Parietal lobe (tissue), 2 donors: ENCODE results near the gene GP1BA. TPM values are rescaled to one million over a fixed set of nuclear protein-coding genes. Genes with fewer than 3 reads are reported as not detected.

Experiments used
- small RNA-seq: library from RNA; depleted of rRNA; stranded (forward); fragments of <200 nt; gene quantifications from one replicate; pipeline ENCODE3, GENCODE V24; 2014; ENCODE audit warnings: low replicate concordance
- total RNA-seq: library from RNA; depleted of rRNA; stranded (reverse); fragments of >200 nt; gene quantifications from one replicate; pipeline ENCODE4 v1.2.3, GENCODE V29; 2014

GP1BA gene
- not detected for total RNA-seq

DNA sequence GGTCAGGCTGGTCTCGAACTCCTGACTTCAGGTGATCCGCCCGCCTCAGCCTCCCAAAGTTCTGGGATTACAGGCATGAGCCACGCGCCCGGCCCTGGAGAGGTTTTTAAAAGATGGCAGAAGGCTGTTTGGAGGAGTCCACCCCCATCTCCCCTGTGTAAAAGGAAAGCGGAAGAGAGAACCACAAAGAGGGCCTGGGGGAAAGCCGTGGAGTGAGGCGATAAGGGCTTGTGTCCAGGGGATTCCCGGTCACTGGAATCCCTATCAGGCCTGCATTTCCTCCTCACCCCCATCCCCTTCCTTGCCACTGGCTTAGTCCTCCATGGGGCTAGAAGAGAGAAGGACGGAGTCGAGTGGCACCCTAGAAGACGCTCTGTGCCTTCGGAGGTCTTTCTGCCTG, at the start of gene GP1BA:
Gene GP1BA (plus strand): TSS at position 315 of the 400 bp plus-strand sequence. CDS start 328 bp downstream, outside the sequence.

DNA sequence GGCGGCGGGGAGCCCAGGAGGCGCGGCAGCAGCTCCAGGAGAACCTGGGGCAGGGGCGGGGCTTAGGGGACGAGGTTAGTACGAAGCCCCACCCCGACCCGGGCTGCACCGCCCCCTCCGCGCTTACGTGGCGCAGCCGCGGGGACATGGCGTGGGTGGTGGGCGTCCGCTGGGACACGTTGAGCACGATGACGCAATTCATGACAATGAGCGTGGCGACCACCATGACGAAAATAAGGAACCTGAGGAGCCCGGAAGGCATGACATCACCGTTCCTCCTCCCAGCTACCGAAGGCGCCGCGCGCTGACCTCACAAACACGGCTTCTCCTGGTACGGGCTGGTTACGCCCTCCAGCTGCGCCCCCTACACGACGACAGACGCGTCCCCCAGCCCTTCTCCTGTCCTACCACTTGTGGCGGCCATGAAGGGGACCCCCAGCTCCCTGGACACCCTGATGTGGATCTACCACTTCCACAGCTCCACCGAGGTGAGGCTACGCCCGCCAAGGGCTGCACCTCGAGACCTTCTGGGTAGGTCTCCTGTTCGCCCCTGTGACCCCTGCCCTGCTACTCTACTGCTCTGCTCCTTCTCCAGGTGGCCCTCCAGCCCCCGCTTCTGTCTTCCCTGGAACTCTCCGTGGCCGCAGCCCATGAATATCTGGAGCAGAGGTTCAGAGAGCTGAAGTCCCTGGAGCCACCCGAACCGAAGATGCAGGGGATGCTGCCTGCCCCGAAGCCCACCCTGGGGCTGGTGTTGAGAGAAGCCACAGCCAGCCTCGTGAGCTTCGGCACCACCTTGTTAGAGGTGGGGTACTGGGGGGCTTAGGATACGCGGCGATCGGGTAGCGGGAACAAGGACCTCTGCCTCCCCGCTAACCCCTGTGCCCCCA, 32.5 kb upstream of the GP1BA start, which contains the start of gene C17orf107:
Gene C17orf107 (plus strand): TSS at position 196 of the 890 bp plus-strand sequence. CDS start 227 bp downstream, at position 423.

DNA sequence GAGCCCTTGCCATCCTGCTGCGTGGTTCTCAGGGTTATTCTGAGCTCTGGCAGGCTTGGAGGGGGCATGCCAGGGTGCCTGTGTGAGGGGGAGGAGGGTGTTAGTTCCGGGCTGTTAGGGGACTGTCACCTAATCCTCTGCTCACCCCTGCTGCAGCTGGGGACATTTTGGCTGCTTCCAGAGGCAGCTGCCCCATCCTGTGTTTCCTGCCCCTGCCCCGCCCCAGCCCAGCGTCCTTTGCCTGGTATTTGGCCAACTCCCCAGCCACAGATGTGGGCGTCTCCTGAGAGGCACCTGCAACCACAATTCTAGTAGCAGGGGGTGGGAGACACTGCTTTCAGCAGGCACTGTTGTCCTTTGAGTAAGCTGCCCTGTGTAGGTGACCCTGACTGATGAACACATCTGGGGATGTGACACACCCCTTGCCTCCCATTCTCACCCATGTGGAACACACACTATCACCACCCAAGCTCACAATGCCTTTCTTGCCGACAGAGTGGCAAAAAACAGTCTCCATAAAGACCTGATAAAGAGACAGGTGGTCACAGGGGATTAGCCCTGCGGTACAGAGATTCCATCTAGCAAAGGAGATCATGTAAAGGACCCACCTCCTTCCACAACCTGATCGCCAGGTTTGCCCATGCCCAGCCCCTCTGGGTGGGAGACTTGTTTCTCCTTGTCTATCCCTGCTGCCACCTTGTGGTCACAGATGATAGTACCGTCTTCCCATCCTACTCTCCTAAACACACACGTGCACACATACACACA, 28.8 kb upstream of the GP1BA start, which contains the start of gene CHRNE:
Gene CHRNE (minus strand): TSS at position 48 of the 768 bp plus-strand sequence. CDS start 35 bp downstream, at position 13.

GRCh38 chr17:4939796-4940554, 7.9 kb downstream of the GP1BA start, which contains the start of the genes RNF167 and SLC25A11:
RNF167 (plus strand) TSS chr17:4940268; CDS start chr17:4940910, 642 bp downstream.
SLC25A11 (minus strand) TSS chr17:4940046; CDS start chr17:4939910, 136 bp downstream.

GRCh38 chr17:4948166-4948930, 16.3 kb downstream of the GP1BA start, which contains the start of gene PFN1:
PFN1 (minus strand) TSS chr17:4948530; CDS start chr17:4948394, 136 bp downstream.

GRCh38 chr17:4950746-4951204, 18.7 kb downstream of the GP1BA start, which contains the start of gene ENO3:
ENO3 (plus strand) TSS chr17:4951119; CDS start chr17:4951830, 711 bp downstream.

DNA sequence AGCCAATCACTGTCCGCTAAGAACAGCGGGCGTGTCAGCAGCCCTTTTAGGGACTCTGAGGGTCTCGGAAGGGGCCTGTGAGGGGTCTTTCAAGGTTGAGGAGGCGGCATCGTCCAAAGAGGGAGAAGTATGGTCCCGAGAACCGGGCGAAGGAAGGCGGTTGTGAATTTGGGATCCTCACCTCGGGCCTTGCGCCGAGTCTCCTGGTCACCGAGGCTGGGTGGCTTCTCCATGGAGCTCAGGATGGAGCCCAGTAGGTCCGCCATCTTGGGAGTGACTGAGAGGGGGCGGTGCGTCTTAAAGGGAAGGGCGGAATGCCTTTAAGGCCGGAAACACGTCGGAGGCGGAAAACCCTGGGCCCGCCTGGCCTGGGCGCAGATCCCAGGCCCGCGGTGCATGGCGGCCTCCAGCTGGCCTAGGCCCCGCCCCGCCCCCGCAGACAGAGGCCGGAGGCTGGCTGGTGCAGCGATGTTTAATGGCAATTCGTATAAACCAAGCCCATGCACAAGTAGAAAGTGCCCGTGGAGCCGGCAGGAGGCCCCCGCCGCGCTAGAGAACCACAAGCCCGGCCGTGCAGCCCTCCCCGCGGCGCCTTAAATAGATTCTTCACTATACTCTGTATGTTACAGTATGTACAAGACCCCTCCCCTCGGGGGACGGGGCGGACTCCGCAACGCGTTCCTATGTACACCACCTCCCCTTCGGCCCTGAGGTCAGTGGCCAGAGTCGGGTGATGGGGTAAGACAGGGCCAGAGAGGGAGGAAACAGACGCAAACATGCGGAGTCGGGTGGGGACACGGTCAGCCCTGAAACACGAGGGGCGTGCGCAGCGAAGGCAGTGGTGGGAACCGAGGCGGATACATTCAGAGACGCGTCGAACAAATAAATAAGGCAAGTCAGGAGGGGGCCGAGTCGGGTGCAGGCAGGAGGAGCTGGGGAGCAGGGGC, 35.7 kb downstream of the GP1BA start, which contains the start of gene SPAG7:
Gene SPAG7 (minus strand): TSS at position 279 of the 947 bp plus-strand sequence. CDS start 13 bp downstream, at position 266.

Small RNA genes within 50 kb of the gene (small RNA-seq; reads per million reads assigned to genes)
- not detected for gene MIR6864
- not detected for gene MIR6865

Other genes starting within 250 kb of the GP1BA start
- gene PELP1, start 228.1 kb upstream of the GP1BA start, total RNA-seq: 46.0 TPM
- gene ARRB2, start 221.6 kb upstream of the GP1BA start, total RNA-seq: 22.5 TPM
- gene MED11, start 200.8 kb upstream of the GP1BA start, total RNA-seq: 8.8 TPM
- gene ZMYND15, start 192.4 kb upstream of the GP1BA start, total RNA-seq: not detected
- 0.63 TPM for gene CXCL16, start 192.3 kb upstream of the GP1BA start, total RNA-seq
- gene TM4SF5, start 160.4 kb upstream of the GP1BA start, total RNA-seq: not detected
- not detected for gene VMO1, start 145.9 kb upstream of the GP1BA start, total RNA-seq
- gene GLTPD2, start 143.3 kb upstream of the GP1BA start, total RNA-seq: not detected
- 56.7 TPM for gene PSMB6, start 136.1 kb upstream of the GP1BA start, total RNA-seq
- 28.5 TPM for gene PLD2, start 125.1 kb upstream of the GP1BA start, total RNA-seq
- gene MINK1, start 98.9 kb upstream of the GP1BA start, total RNA-seq: 52.3 TPM
- 3.8 TPM for gene C17orf107, start 32.7 kb upstream of the GP1BA start, total RNA-seq
- gene CHRNE, start 29.2 kb upstream of the GP1BA start, total RNA-seq: 0.94 TPM
- 48.8 TPM for gene SLC25A11, start 7.8 kb downstream of the GP1BA start, total RNA-seq
- 14.1 TPM for gene RNF167, start 8.0 kb downstream of the GP1BA start, total RNA-seq
- gene PFN1, start 16.3 kb downstream of the GP1BA start, total RNA-seq: 62.9 TPM
- 1.6 TPM for gene ENO3, start 18.8 kb downstream of the GP1BA start, total RNA-seq
- gene SPAG7, start 35.5 kb downstream of the GP1BA start, total RNA-seq: 25.4 TPM
- gene CAMTA2, start 55.4 kb downstream of the GP1BA start, total RNA-seq: 22.5 TPM
- gene INCA1, start 65.2 kb downstream of the GP1BA start, total RNA-seq: not detected
- gene KIF1C, start 65.7 kb downstream of the GP1BA start, total RNA-seq: 21.3 TPM
- not detected for gene SLC52A1, start 103.1 kb downstream of the GP1BA start, total RNA-seq
- gene ZFP3, start 146.2 kb downstream of the GP1BA start, total RNA-seq: 13.5 TPM
- 22.8 TPM for gene ZNF232, start 179.6 kb downstream of the GP1BA start, total RNA-seq
- under 0.01 TPM for gene USP6, start 183.8 kb downstream of the GP1BA start, total RNA-seq